Hematopoietic multipotent progenitor cell treated with erythropoietin and hydrocortisone succinate and interleukin-3 and kit ligand, for 4 days (in vitro differentiated cells): ENCODE data around the gene FNDC5.
"Not testable (repeated sequence)": the region's sequence is repeated elsewhere in the genome, so short reads cannot be mapped to it uniquely, and the experiment has no call there.

Experiments used
- DNase-seq: peaks from one replicate; pipeline ENCODE4 v3.0.0-alpha.2; 2015

The FNDC5 gene

DNA sequence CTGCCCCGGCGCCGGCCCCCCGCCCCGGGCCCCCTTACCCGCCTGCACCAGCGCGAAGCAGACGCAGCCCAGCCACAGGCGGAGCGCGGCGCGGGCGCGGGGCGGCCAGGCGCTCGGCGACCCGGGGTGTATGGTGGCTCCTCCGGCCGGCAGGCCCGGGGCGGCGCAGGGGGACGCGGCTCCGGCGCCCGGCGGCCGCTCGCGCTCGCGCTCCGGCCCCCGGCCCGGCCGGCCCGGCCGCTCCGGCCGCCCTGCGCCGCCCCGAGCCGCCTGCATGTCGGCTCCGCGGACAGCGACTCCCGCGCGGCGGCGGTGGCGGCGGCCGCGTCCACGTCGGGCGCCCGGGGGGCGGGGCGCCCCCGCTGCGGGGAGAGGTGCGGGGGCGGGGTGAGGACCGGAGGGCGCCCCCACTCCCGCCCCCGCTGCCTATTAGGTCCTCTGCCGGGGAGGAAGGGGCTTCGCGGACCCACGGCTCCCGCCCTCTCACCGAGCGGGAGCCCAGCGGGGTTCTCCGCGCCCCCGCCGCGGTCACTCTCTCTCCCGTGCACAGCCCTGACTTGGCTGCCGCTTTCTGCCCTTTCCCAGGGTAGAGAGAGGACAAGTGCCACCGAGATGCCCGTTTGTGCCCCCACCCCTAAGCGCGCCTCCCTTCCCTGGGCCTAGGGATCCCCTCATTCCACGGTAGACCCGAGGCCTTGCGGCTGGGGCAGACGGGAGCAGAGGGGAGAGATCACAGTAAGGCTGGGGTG lies at the start of gene FNDC5:
Gene FNDC5 (minus strand): TSS at position 298 of the 749 bp plus-strand sequence.
- DNase-seq = peak; percentile 56

- peak; percentile 65 for DNase-seq
Observed at GRCh38 chr1:32919811-32920733, 49.4 kb upstream of the FNDC5 start.

DNA sequence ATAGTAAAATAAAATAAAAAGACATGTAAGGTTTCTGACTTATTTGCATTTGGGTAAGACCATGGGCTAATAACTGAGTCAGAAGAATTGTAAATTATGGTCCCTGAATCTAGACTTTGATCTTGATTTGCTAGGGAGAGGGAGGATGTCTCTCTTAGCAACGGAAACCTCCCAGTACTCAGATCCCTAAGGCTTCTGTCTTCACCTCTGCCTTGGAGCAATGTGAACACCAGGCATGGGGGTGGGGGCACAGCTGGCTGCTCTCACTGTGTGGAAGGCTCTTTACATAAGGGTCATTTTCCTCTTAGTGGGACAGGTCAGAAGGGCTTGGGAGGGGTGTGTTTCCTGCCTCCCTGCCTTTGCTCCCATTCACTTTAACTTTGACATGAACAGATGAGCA lies 47.5 kb upstream of the FNDC5 start:
- DNase-seq = no peak

DNA sequence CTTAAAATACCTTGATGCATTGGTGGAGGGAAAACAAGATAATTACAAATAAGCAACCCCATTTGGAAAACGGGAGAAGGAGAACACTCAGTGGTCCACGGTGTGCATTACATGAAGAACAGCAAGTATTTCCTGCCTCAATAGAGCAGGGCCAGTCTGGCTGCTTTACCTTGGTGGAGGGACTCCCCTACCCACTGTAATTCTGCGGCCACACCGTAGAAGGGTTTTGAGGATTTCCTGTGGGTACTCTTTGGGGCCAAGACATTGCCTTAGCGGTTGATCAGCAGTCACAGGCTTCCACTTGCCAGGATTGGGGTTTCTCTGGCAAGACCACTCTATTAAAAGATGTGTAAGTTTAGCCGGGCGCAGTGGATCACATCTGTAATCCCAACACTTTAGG lies 46.8 kb upstream of the FNDC5 start:
- no peak for DNase-seq

DNA sequence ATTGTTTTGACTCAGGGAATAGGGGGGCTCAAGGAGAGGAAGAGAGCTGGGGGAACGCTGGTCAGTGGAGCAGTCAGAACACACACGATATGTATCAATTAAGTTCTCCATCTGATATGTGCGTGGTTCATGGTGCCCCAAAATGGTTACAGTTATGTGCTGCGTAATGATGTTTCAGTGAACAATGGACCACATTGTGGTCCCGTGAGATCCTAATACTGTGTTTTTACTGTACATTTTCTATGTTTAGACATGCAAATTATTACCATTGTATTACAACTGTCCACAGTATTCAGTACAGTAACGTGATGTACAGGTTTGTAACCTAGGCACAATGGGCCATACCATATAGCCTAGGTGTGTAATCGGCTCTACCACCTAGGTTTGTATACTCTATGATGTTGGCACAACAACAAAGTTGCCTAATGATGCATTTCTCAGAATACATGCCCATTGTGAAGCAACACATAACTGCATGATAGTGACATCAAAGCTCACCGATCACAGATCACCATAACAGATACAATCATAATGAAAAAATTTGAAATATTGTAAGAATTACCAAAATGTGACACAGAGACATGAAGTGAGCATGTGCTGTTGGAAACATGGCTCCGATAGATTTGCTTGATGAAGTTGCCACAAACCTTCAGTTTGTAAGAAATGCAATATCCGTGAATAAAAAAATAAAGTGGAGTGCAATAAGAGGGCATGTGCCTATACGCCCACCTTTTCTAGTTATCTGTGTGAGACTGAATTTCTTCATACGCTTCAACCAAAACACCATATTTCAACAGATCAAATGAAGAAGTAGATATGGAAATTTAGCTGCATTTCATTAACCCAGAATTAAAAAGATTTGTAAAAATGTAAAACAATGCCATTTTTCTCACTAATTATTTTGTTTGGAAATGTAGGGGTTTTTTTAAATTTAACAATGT lies 45.3 kb upstream of the FNDC5 start:
- DNase-seq = no peak

GRCh38 chr1:32910319-32910718 lies 39.6 kb upstream of the FNDC5 start:
- DNase-seq = no peak

- no peak for DNase-seq
Observed at GRCh38 chr1:32907435-32907834, 36.7 kb upstream of the FNDC5 start.

GRCh38 chr1:32906654-32907053 lies 35.9 kb upstream of the FNDC5 start:
- no peak for DNase-seq

DNA sequence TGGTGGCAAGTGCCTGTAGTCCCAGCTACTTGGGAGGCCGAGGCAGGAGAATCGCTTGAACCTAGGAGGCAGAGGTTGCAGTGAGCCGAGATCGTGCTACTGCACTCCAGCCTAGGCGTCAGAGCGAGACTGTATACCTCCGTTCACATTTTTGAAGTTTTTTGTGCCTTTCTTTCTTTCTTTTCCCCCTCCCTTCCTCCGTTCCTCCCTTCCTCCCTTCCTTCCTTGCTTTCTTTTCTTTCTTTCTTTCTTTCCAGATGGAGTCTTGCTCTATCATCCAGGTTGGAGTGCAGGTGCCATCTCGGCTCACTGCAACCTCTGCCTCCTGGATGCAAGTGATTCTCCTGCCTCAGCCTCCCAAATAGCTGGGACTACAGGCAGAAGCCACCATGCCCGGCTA lies 34.9 kb upstream of the FNDC5 start:
- DNase-seq = not testable (repeated sequence)

DNA sequence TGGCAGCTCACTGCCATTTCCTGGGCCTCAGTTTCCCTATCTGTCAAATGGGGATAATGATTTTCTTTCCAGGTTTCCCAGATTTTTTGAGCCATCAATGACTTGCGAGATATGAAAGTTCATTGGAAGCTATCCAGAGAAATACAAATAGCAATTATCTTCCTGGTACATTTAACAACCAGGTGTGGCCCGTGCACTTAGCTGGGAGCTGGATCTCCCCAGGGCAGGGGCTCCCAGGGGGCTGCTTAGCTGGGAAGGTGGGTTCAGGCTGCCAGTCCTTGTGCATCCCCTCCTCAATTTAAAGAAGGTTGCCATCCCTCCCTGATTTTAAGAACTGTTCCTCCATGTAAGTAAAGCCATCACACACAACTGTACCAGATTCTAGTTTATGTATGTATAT lies 34.1 kb upstream of the FNDC5 start:
- DNase-seq = no peak

DNA sequence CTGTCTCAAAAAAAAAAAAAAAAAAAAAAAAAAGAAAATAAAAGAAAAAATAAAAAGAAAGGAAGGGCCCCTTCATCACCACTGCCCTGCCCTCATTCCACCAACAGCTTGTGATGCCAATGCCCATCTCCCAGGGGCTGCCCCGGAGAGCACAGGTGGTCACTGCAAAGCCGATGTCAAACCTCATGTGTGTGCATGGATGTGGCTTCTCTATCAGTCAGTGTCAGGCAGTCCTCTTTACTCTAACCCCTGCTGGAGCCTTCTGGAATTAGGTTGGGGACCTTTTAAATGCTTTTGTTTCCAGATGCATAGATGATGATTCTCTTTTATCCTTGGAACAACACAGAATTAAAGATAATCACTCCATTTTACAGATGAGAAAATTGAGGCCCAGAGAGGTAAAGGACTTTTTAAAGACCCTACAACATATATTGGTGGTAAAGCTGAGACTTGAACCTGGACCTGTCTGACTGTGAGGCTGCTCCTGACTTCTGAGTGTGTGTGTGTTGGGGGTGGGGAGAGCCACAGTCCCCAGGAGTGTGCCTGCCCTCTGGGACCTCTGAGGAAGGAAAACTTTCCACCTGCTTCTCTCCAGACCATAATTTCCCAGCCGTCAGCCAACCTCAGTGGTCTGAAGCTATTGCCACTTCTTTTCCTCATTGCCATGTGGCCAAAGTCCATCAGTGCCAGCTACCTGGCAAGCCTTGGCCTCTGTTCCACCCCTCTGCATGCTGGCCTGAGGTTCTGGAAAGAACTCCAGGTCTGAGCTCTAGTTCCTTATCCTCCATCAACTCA lies 33.5 kb upstream of the FNDC5 start:
- DNase-seq = no peak

DNA sequence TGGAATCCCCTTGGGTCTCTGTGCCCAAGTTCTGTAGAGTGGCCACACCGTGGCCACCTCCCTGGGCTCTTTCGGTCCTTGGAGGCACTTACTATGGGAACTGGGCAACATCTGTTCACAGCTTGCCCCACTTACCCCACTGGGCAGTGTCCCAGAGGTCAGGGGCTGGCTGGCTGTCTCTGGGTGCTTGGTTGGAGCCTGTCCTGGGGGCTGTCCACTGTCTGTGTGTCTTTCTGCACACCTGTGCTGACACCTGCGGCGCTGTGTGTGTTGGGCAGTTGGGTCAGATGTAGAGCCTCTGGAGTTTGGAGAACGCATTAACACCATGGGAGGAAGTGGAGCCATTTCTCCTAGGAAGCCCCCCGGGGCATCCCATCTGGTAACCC lies 31.8 kb upstream of the FNDC5 start:
- no peak for DNase-seq

DNA sequence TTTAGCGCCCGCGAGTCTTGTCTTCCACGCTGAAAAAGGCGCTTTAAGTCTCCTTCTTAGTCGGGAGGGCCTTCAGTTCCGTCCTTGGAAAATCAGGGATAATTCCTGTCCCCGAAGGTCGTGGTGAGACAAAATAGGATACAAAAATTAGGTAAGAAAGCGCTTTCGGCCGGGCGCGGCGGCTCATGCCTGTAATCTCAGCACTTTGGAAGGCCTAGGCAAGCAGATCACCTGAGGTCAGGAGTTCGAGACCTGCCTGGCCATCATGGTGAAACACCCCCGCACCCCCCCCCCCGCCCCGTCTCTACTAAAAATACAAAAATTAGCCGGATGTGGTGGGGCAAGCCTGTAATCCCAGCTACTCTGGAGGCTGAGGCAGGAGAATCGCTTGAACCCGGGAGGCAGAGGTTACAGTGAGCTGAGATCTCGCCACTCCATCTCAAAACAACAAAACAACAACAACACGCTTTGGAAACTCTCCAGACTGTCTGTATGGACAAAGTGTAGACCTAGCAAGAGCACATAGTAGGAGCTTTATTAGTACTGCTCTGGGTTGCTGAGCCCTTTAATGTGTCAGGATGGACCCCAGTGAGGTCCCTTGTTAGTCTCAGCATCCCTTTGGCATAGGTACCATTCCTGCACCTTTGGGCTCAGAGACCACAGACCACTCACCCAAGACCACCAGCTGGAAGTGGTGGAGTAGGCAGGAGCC lies 31.3 kb upstream of the FNDC5 start:
- DNase-seq = no peak

- DNase-seq = no peak
Observed at GRCh38 chr1:32900956-32901822, 30.5 kb upstream of the FNDC5 start, which contains the start of gene TMEM54. TSS of gene TMEM54 (minus strand) at chr1:32901389. CDS start at chr1:32901238, 151 bp downstream.

- no peak for DNase-seq
Observed at GRCh38 chr1:32900371-32900955, 29.8 kb upstream of the FNDC5 start.

- DNase-seq = no peak
Observed at GRCh38 chr1:32899586-32900296, 29.0 kb upstream of the FNDC5 start.

DNA sequence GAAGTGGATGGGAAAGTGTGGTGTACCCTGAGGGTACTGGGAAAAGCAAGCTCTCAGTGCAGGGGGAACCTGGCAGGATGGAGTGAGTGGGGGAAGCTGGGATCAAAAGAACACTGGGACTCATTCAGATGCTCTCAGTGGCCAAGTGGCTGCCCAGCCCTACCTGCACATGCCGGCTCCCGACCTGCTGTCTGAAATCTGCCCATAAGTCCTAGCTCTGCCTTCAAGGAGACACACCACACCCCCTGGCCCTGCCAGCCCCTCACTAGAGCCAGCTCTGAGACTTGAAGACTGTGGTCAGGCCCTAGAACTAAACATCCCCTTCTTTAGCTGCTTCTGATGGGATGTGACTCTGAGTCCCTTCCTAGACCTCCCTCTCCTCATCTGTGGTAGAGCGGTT lies 28.2 kb upstream of the FNDC5 start:
- no peak for DNase-seq

DNA sequence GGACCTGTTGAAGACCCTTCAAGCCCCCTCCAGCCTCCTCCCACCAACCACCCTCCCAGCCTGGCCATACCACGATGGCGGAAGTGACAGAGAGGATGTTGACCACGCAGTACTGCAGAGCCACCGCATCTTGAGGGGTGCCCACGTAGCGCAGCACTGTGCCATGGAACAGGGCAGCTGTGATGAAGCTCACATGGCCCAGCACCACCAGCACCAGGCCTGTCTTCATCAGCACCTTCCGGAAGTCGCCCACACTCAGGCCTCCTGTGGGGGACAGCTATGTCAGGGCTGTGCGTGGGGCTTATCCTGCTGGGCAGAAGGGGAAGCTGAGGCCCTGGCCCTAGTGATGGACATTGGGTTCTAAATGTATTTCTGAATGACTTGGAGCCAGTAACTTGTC lies 27.3 kb upstream of the FNDC5 start:
- DNase-seq = no peak
